Endometrium (tissue), 2 donors: ENCODE data around the gene CNRIP1.
"Not testable (repeated sequence)": the region's sequence is repeated elsewhere in the genome, so short reads cannot be mapped to it uniquely, and the experiment has no call there.

Source experiments
- FAIRE-seq: peaks from 2 replicates; lab custom pipeline; 2012; peaks lifted over from hg19 to GRCh38; lab: Jason Lieb, UNC
- donor health status: control.
- donor health status: control.

The CNRIP1 gene

DNA sequence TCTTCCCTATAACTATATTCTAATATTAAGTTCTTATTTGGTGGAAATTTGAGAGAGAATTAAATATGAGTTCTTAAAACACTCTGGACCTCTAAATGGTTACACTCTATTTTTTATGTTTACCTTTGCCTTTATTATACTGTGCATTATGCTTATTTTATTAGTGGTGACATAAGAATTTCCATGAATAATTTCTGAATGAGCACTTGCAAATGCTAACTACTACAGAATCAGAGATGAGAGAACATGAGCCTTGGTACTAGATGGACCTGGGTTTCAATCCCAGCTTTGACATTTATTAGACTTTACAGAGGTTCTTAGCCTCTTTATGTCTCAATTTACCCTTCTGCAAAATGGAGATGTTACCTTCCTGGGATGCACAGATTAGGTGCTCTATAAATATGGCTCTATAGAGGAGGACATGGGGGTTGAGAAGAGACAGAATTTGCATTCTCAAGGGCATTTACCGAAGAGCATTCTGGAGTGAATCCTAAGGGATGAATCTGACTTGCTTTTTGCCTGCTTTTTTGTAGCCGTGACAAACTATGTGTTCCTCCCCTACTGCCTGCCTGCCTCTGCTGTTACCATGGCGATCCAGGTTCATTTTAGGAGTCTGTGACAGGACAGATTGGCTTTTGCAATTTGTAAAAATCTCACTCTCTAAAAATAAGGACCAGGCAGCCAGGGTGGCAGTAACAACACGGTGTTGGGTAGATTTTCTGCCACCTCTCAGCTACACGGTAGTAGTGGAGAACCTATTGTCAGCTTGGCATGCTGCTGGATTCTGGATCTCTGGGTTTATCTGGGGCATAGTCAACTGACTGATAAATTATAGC, 20.7 kb upstream of the CNRIP1 start:
- FAIRE-seq: no peak

- no peak for FAIRE-seq
These were observed 16.4 kb upstream of the CNRIP1 start for GRCh38 chr2:68336192-68336591.

DNA sequence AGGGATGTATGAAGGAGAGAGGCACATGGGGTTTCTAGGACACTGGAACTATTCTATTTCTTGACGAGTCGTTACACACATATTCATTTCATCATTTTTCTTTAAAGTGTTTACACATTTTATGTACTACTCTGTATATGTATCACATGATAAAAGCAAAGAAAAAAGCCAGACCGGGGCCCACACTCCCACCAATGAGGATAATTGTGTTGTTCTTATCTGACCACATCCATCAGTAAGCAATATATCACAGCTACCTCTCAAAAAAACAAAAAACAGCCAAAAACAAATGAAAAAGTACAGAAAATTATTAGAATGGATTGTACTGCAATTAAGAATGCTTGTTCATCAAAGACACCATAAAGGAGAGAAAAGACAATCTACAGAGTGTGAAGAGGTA, 14.2 kb upstream of the CNRIP1 start:
- FAIRE-seq: no peak

DNA sequence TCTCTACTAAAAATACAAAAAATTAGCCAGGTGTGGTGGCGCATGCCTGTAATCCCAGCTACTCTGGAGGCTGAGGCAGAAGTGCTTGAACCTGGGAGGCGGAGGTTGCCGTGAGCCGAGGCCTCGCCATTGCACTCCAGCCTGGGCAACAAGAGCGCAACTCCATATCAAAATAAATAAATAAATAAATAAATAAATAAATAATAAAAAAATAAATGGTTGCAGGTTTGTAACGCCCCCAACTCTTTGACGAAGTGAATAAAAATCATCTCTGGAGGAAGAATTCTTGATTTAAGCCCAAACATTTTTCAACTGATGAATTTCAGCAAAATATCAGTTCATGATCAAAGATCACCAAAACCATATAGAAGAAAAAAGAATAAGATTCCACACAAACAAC, 13.3 kb upstream of the CNRIP1 start:
- no peak for FAIRE-seq

DNA sequence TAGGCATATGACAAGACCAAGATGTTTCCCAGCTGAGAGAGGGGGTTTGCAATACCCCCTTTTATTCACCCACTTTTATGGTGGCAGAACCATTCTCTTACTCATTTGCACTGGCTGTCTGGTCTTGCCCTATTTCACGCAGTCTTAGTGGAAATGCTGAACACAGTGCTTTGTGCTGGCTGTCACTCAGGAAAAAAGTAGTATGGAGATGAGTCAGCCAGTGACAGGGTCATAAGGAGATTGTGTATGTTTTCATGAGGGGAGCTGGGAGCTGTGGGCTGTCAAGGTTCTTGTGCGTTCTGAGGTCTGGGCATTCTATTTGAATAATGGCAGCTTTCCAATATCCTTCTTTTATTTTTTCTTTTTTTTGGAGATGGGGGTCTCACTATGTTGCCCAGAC, 10.9 kb upstream of the CNRIP1 start:
- FAIRE-seq: no peak

DNA sequence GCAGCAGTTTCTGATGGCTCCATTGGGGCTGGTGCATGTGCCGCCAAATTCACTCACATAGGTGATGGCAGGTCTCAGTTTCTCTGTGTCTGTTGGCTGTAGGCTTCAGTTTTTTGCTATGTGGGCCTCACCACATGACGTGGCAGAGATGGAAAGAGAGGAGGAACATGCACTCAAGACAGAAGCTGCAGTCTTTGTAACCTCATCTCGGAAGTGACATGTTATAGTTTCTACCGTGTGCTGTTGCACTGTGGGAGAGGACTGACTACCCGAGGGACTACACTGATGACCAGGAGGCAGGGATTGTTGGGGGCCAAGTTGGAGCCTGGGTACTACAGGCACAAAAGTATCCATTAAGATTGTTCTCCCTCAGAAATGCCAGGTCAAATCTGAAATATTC, 9.2 kb upstream of the CNRIP1 start:
- no peak for FAIRE-seq

- FAIRE-seq: no peak
These were observed 5.3 kb upstream of the CNRIP1 start for GRCh38 chr2:68325056-68325455.

DNA sequence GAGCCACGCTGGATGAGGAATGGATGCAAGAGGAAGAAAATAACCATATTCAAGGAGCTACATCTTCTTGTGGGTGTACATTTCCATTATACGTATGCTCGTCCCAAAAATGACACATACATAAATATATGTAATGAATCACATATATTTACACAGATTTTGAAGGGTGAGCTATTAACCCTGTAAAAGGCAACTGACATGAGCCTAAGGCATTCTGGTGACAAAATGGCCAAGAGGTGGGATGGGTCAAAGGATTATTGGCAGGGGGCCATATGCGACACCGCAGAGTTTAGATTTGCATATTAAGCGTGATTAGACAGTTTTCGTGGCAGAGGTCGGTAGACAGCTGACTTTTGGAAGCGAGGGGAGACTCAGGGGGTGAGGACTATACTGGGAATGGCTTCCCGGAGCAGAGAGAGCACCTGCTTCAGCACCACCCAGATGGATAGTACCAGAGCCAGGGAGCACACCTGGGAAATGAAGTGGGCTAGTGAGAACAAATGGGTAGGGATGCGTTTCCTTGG, 431 bp upstream of the CNRIP1 start:
- no peak for FAIRE-seq

- no peak for FAIRE-seq
These were observed 793 bp downstream of the CNRIP1 start for GRCh38 chr2:68318914-68319397.

DNA sequence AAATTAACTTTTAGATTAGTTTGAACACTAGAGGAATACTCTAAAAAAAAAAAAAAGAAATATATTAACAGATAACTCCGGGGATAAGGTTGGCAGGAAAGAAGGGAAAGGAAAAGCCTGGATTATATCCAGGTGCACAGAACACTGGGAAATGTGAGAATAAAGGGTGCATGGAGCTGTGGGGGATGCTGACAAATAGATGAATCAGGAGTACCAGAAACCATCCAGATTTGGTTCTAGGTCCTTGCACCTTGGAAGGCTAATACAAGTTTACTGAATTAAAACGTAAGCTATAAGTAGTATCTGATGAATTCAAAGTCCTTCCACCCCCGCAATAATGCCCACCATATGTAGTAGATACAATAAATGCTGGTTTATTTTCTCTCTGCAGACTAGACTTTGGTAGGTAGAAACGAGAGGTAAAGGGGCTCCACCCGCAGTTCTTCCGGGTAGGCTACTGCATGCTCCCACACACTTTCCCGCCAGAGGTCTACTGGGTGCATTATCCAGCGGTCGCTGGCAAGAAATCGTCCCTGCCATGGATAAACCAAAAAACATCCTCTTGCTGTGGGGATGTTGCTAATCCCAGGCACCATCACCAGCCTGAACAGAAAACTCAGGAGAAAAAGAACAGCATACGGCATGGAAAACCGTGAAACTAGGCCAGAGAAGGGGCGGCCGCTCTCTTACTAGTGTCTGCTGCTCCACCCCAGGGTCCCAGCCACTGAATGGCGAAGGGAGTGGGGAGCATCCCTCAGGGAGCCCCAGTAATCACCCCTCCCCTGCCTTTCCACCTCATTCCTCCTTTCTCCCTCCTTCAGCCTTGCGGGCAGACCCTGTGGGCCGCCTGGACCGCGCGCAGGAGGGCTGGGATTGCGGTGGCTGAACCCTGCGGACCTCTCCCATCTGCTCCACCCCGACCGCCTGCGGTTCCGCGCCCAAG, 1.5 kb downstream of the CNRIP1 start:
- no peak for FAIRE-seq

- no peak for FAIRE-seq
These were observed 3.6 kb downstream of the CNRIP1 start for GRCh38 chr2:68316111-68316510.

DNA sequence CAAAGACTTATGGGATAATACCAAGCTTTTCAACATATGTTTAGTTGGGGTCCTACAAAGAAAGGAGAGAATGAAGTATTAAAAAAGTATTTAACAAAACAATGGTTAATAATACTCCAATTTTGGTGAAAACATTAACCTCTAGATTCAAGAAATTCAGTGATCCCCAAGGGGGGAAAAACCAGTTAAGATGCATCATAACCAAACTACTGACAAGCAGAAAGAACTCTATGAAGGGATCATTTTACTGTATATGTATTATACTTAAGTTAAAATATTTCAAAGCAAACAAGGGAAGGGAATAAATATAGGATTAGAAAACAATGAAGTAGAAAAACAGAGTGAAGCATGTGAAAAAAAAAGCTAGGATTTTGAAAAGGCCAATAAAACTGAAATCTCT, 8.7 kb downstream of the CNRIP1 start:
- no peak for FAIRE-seq

- FAIRE-seq: no peak
These were observed 10.3 kb downstream of the CNRIP1 start for GRCh38 chr2:68309426-68309825.

GRCh38 chr2:68303902-68304272, 15.9 kb downstream of the CNRIP1 start:
- FAIRE-seq: not testable (repeated sequence)

DNA sequence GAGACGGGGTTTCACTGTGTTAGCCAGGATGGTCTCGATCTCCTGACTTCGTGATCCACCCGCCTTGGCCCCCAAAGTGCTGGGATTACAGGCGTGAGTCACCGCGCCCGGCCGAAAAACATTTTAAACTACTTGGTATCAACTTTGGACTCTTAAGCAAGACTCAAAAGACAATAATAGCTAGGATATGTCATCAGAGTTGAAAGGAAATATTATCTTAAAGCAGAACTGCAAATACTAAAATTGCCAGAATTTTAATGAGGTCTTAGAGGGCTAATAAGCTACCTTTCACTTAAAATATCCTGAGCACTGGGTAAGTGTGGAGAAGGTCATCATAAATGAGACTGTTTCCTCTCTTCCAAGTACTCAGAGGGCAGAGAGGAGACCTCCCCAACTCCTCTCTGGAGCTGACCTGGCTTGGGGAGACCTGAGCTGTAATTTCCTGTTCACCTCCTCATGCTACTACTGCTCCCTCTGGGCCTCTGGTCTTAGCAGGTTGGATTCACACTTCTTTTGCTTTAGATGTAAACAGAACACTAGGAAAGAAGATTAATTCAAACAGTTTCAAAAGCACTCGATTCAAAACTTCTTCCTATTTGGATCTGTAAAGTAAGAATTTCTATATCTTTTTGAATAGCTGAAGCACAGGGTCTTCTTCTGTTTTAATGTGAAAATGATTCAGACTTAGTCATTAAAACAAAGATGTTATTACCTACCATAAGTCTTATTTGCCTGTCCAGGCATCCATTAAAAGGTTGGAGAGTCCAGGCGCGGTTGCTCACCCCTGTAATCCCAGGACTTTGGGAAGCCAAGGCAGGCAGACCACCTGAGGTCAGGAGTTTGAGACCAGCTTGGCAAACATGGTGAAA, 16.5 kb downstream of the CNRIP1 start:
- FAIRE-seq: no peak

GRCh38 chr2:68302281-68302875, 17.4 kb downstream of the CNRIP1 start:
- no peak for FAIRE-seq

DNA sequence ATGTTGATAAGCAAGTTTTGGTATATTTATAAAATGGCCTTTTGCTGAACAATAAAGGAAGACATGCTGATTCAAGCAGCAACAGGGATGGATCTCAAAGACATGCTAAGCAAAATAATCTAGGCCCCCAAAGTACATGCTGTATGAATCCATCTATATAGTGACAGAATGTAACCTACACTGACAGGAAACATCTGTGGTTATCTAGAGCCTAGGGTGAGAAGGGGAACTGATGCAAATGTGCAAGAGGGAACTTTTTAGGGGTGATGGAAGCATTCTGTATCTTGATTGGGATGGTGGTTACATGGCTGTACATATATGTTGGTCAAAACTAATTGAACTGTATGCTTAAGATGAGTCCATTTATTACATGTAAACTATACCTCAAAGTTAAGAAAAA, 24.2 kb downstream of the CNRIP1 start:
- no peak for FAIRE-seq

- no peak for FAIRE-seq
These were observed 24.8 kb downstream of the CNRIP1 start for GRCh38 chr2:68294913-68295312.

GRCh38 chr2:68294187-68294586, 25.6 kb downstream of the CNRIP1 start:
- FAIRE-seq: no peak

DNA sequence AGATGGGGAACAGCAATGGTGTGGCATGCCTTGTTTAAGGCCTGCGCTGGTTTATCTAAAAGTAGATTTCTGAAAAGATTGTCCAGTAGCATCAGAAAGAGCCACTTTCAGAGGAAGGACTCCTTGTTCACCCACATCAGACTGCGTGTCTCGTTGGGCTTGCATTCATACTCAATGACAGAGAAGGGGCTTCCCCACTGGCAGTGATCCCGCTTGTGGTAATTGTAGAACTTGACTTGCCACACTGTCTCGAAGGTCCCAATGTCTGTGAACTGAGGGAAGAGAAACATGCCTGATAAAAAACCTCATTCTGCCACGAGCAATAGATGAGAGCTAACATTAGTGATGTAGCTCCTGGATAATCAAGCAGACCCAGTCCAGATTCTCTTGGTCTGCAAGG, 26.0 kb downstream of the CNRIP1 start:
- FAIRE-seq: no peak

GRCh38 chr2:68293024-68293423, 26.7 kb downstream of the CNRIP1 start:
- FAIRE-seq: no peak
